Panc1 (cell line): ENCODE results near the gene RIPOR3. TPM values are rescaled to one million over a fixed set of nuclear protein-coding genes. Genes with fewer than 3 reads are reported as not detected.
A peak's percentile ranks its signal among the peaks of the same experiment; 100 is the strongest.

Experiments
- ATAC-seq: fragments of 200-7000 bp; cut with Tn5 transposase; 2 replicates; pipeline ENCODE4 v1.9.1; 2020; ENCODE audit warnings: mild to moderate bottlenecking, moderate library complexity
- BruUV-seq: library from RNA; stranded (reverse); fragments of 400-500 nt; replicated peaks from 2 replicates; lab custom pipeline; 2021; lab: Mats Ljungman, UMichigan
- CTCF ChIA-PET: fragments of 300-600 bp; sonication (Branson Sonifier 250); formaldehyde crosslinking; loops from one replicate; lab custom pipeline; 2022; ENCODE audit warnings: antibody characterized with exemption; lab: Charles Lee
- POLR2A ChIA-PET: fragments of 300-600 bp; sonication (Branson Sonifier 250); formaldehyde crosslinking; loops from one replicate; lab custom pipeline; 2022; ENCODE audit warnings: antibody characterized with exemption; lab: Charles Lee
- DNase-seq: peaks from one replicate; pipeline ENCODE4 v3.0.0-alpha.2; 2010; ENCODE audit warnings: low read depth, low spot score
- H3K27ac ChIP-seq: 2 replicates; pipeline ENCODE4 v1.5.1; 2011; ENCODE audit warnings: mild to moderate bottlenecking, low read length, inconsistent platforms
- H3K27me3 ChIP-seq: fragments of 200-500 bp; sonication (Bioruptor generic); 2 replicates; pipeline ENCODE4 v1.6.0; 2014; ENCODE audit warnings: low read length, inconsistent platforms; ENCODE audit not compliant: control insufficient read depth, insufficient read depth
- H3K36me3 ChIP-seq: fragments of 200-500 bp; sonication (Bioruptor generic); 2 replicates; pipeline ENCODE4 v1.5.1; 2014; ENCODE audit warnings: inconsistent platforms, mild to moderate bottlenecking, low read length, moderate library complexity; ENCODE audit not compliant: control insufficient read depth, insufficient read depth
- H3K4me1 ChIP-seq: 2 replicates; pipeline ENCODE4 v1.5.1; 2011; ENCODE audit warnings: inconsistent platforms, mild to moderate bottlenecking, low read length, moderate library complexity; ENCODE audit not compliant: control insufficient read depth, insufficient read depth
- H3K4me3 ChIP-seq, 2 experiments: 2 replicates each; pipeline ENCODE4 v1.5.1; 2011 to 2012; ENCODE audit warnings: low read depth in 2 of 2, low read length in 2 of 2, mild to moderate bottlenecking in 2 of 2, inconsistent platforms in 1 of 2, moderate library complexity in 1 of 2
- H3K9me3 ChIP-seq: fragments of 200-500 bp; sonication (Bioruptor generic); 2 replicates; pipeline ENCODE4 v1.5.1; 2014; ENCODE audit warnings: low read depth, mild to moderate bottlenecking, inconsistent platforms, low read length, moderate library complexity; ENCODE audit not compliant: control insufficient read depth, insufficient read depth
- POLR2AphosphoS5 ChIP-seq: IDR thresholded peaks from 2 replicates; pipeline ENCODE4 v1.6.1; 2012; ENCODE audit warnings: mild to moderate bottlenecking, low read depth, low read length, moderate library complexity
- SIN3A ChIP-seq: IDR thresholded peaks from 2 replicates; pipeline ENCODE4 v1.6.1; 2012; ENCODE audit warnings: low read depth, mild to moderate bottlenecking, low read length, moderate library complexity, borderline replicate concordance; ENCODE audit not compliant: insufficient read depth
- TCF7L2 ChIP-seq: IDR thresholded peaks from 2 replicates; pipeline ENCODE4 v1.6.1; 2011; ENCODE audit warnings: mild to moderate bottlenecking, low read depth, low read length, inconsistent platforms
- in situ Hi-C: cut with HindIII; loops from 2 replicates; pipeline ENCODE4 v1.10.0; 2016; ENCODE audit warnings: low sequenced_read_pairs, low pct_unique_long_range_greater_than_20kb
- intact Hi-C: fragments of 100-400 bp; cut with micrococcal nuclease; formaldehyde crosslinking; loops from one replicate; pipeline ENCODE4 v1.10.0; 2022; ENCODE audit not compliant: unreplicated experiment
- total RNA-seq: library from RNA; stranded (reverse); gene quantifications from one replicate; pipeline ENCODE4 v1.2.1, GENCODE V29; 2021; ENCODE audit not compliant: unreplicated experiment
- TF ChIP-seq, protein P1 (sequence below): fragments of 450-650 bp; IDR thresholded peaks from 2 replicates; pipeline ENCODE4 v1.5.1; 2017; ENCODE audit warnings: mild to moderate bottlenecking
- TF ChIP-seq, protein P2 (sequence below), 2 experiments: IDR thresholded peaks; 2 replicates each; pipeline ENCODE4 v1.6.1; 2011 to 2012; ENCODE audit warnings: low read depth in 2 of 2, control low read depth in 1 of 2, low read length in 1 of 2, mild to moderate bottlenecking in 1 of 2, moderate library complexity in 1 of 2; ENCODE audit not compliant: insufficient read depth in 1 of 2

Gene RIPOR3
- total RNA-seq, 1 experiment from 2014 or later: 92.5 TPM

DNA sequence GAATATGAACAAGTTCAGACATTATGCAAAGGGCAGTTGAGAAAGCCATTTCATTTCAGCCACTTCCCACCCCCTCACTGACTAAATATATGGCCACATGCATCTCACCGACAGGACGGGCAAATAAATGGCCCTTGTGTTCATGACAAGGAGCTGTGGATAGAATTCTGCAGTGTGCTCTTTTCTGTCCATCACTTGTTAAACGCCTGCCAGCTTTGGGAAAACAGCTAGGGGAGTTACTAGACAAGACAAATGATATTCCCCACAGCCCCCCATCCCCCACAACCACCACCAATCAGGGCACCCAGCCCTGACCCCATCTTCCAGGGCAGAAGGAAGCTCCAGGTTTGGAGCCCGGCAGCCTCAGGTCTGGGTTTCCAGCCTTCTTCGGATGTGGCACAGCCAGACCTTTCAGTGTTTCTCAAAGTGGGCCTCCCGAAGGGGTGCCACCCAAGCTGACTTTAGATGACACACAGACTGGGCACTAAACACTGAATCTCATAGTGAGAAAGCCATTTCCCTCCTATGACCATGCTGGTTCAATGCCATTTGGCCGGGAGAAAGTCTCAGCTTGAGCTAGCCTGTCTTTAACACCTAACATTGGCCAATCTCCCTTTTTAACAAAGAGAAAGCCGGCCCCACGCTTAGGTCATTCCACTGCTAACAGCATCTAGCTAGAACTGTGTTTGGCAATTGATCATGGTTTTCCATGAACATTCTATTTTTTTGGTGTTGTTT, 4.0 kb upstream of the RIPOR3 start:
- CTCF ChIA-PET: interaction anchor here (0.5 to 0.6 kb wide), 2 partner anchors 98 to 791 kb away, joined by 3 read pairs; no protein-coding TSS in a partner anchor
- no peak for DNase-seq
- intact Hi-C loops (no loop called here), in situ Hi-C loops (loop anchor here (5.0 kb wide), 1 partner anchor 37 kb away; the partner anchor contains the start of gene PARD6B)
- no peaks in the 10 kb centered on the region for H3K36me3 ChIP-seq
- no TSS peak for BruUV-seq
- POLR2A ChIA-PET: interaction anchor here (0.5 to 1.0 kb wide), 6 partner anchors 8 to 76 kb away, joined by 3 to 21 read pairs (median 5); partner anchors contain the start of gene PARD6B
- no peaks in the 10 kb centered on the region for H3K9me3 ChIP-seq
- H3K4me1 ChIP-seq: peaks cover 52% of the 10 kb centered on the region
- H3K4me3 ChIP-seq: peak overlapping the region in 1 of 2 experiments; percentile 23; a peak in 1 of 4 replicates
- ATAC-seq: 0 out of 2 replicates have a peak, but pooled peaks have one; percentile 6
- H3K27me3 ChIP-seq: no peaks in the 10 kb centered on the region
- TF ChIP-seq POLR2AphosphoS5: no peak
- TF ChIP-seq, protein P1, sequence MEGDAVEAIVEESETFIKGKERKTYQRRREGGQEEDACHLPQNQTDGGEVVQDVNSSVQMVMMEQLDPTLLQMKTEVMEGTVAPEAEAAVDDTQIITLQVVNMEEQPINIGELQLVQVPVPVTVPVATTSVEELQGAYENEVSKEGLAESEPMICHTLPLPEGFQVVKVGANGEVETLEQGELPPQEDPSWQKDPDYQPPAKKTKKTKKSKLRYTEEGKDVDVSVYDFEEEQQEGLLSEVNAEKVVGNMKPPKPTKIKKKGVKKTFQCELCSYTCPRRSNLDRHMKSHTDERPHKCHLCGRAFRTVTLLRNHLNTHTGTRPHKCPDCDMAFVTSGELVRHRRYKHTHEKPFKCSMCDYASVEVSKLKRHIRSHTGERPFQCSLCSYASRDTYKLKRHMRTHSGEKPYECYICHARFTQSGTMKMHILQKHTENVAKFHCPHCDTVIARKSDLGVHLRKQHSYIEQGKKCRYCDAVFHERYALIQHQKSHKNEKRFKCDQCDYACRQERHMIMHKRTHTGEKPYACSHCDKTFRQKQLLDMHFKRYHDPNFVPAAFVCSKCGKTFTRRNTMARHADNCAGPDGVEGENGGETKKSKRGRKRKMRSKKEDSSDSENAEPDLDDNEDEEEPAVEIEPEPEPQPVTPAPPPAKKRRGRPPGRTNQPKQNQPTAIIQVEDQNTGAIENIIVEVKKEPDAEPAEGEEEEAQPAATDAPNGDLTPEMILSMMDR: no peak
- TF ChIP-seq, protein P2, sequence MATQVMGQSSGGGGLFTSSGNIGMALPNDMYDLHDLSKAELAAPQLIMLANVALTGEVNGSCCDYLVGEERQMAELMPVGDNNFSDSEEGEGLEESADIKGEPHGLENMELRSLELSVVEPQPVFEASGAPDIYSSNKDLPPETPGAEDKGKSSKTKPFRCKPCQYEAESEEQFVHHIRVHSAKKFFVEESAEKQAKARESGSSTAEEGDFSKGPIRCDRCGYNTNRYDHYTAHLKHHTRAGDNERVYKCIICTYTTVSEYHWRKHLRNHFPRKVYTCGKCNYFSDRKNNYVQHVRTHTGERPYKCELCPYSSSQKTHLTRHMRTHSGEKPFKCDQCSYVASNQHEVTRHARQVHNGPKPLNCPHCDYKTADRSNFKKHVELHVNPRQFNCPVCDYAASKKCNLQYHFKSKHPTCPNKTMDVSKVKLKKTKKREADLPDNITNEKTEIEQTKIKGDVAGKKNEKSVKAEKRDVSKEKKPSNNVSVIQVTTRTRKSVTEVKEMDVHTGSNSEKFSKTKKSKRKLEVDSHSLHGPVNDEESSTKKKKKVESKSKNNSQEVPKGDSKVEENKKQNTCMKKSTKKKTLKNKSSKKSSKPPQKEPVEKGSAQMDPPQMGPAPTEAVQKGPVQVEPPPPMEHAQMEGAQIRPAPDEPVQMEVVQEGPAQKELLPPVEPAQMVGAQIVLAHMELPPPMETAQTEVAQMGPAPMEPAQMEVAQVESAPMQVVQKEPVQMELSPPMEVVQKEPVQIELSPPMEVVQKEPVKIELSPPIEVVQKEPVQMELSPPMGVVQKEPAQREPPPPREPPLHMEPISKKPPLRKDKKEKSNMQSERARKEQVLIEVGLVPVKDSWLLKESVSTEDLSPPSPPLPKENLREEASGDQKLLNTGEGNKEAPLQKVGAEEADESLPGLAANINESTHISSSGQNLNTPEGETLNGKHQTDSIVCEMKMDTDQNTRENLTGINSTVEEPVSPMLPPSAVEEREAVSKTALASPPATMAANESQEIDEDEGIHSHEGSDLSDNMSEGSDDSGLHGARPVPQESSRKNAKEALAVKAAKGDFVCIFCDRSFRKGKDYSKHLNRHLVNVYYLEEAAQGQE (IDR thresholded peaks at IDR 0.05; ENCODE audit: insufficient read depth in 1 of 2, low read depth in 2 of 2, low read length in 1 of 2): no peak
- no peak for TF ChIP-seq SIN3A
- TF ChIP-seq TCF7L2: no peak
- peak overlapping the region; percentile 99 for H3K27ac ChIP-seq

DNA sequence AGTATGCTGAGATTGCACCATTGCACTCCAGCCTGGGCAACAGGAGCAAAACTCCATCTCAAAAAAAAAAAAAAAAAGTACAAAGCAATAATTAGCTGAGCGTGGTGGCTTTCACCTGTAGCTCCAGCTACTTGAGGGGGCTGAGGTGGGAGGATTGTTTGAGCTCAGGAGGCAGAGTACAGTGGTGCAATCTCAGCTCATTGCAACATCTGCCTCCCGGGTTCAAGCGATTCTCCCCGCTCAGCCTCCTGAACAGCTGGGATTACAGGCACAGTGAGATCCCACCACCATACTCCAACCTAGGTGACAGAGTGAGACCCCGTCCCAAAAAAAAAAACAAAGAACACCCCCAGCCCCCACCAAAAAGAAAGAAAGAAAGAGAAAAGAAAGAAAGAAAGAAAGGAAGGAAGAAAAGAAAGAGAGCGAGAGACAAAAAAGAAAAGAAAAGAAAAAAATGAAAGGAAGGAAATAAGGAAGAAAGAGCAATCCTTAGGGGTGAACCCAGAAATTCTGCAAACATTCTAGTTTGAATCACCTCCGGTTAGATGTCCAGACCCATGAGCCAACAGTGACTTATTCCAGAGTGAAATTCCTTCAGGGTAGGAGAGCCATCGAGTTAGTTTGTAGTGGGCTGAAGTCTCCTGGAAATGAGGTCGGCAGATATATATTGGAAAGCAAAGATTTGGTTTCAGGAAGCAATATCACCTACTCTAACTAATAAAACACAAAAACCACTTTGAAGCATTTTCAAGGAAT, 3.2 kb upstream of the RIPOR3 start:
- H3K36me3 ChIP-seq: no peaks in the 10 kb centered on the region
- ChIA-PET CTCF (interaction anchor here (0.7 kb wide), 1 partner anchor 23 kb away, joined by 9 read pairs; no protein-coding TSS in a partner anchor), POLR2A (interaction anchor here (0.5 to 0.7 kb wide), 2 partner anchors 8 to 37 kb away, joined by 3 to 21 read pairs; partner anchors contain the start of gene PARD6B)
- H3K27me3 ChIP-seq: no peaks in the 10 kb centered on the region
- H3K4me3 ChIP-seq: peak overlapping the region in 1 of 2 experiments; percentile 23; a peak in 2 of 4 replicates
- intact Hi-C loops: no loop called here
- in situ Hi-C loops: loop anchor here (5.0 kb wide), 1 partner anchor 38 kb away; the partner anchor contains the start of gene PARD6B
- BruUV-seq: no TSS peak
- H3K27ac ChIP-seq: peak overlapping the region; percentile 99
- TF ChIP-seq, protein P1: no peak
- no peak for TF ChIP-seq TCF7L2
- TF ChIP-seq, protein P2 (IDR thresholded peaks at IDR 0.05; ENCODE audit: insufficient read depth in 1 of 2, low read depth in 2 of 2, low read length in 1 of 2): no peak
- TF ChIP-seq POLR2AphosphoS5: no peak
- no peak for TF ChIP-seq SIN3A
- no peaks in the 10 kb centered on the region for H3K9me3 ChIP-seq
- DNase-seq (no peak), ATAC-seq (no peak)
- H3K4me1 ChIP-seq: peaks cover 52% of the 10 kb centered on the region
